HG03025 (cell line): Measurements from ENCODE around the gene INHA.

Experiments
- ATAC-seq: cut with Tn5 transposase; IDR thresholded peaks from one replicate; pipeline ENCODE4 v1.9.1; 2021; ENCODE audit warnings: mild to moderate bottlenecking, moderate library complexity; ENCODE audit not compliant: unreplicated experiment, low FRiP score

INHA gene

GRCh38 chr2:219571311-219572236 lies 536 bp upstream of the INHA start, which contains the start of gene OBSL1:
Gene OBSL1, minus strand, starts transcription at chr2:219571539. Its CDS starts 307 bp downstream, at chr2:219571232.
- no peak for ATAC-seq

- ATAC-seq: no peak
These were observed 1.1 kb downstream of the INHA start for GRCh38 chr2:219573166-219573565.

DNA sequence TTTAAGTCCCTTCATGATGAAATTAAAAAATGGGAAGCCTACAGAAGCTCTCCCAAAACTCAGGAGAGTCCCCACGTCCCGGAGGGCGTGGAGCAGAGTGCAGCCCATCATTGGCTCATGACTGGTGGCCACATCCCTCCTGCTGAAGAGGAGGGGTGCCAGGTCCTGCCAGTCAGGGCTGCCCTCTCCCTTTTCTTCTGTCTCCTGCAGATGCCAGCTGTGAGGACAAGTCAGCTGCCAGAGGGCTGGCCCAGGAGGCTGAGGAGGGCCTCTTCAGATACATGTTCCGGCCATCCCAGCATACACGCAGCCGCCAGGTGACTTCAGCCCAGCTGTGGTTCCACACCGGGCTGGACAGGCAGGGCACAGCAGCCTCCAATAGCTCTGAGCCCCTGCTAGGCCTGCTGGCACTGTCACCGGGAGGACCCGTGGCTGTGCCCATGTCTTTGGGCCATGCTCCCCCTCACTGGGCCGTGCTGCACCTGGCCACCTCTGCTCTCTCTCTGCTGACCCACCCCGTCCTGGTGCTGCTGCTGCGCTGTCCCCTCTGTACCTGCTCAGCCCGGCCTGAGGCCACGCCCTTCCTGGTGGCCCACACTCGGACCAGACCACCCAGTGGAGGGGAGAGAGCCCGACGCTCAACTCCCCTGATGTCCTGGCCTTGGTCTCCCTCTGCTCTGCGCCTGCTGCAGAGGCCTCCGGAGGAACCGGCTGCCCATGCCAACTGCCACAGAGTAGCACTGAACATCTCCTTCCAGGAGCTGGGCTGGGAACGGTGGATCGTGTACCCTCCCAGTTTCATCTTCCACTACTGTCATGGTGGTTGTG lies 2.6 kb downstream of the INHA start:
- no peak for ATAC-seq

DNA sequence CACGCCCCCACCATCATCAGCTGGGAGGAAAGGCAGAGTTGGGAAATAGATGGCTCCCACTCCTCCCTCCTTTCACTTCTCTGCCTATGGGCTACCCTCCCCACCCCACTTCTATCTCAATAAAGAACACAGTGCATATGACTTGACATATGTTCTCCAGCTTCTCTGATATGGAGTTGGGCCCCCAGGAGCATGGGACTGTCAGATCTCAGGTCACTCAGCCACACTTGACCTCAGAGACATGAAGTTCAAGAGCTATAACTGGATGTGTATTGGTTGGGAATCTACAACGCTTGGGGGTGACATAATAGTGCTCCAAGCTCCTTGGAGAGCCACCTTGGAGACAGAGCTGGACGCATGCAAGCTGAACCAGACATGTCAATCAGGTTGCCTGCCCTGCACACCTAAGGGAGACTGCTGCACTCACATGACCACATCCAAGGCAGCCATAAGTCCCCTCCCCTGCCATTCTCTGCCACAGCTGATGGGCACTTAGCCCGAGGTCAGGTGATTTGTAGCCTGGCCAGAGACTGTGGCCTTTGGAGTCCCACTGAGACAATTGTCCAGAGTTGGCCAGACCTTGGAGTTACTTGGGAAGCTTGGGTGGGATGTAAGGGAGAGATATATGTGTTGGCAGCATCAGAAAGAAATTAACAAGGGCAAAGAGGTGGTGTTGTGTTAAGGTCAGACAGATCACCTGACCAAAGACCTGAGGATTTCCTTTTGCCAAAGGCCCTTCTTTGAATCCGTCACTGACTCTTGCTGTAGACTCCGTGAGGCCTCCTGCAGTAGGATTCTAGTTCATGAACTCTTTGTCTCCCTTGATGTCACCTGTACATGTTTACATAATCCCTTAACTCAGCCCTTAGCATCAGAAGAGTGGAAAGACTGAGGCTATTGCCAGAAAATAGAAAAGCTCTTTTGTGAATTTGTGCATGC lies 3.7 kb downstream of the INHA start:
- ATAC-seq: no peak

DNA sequence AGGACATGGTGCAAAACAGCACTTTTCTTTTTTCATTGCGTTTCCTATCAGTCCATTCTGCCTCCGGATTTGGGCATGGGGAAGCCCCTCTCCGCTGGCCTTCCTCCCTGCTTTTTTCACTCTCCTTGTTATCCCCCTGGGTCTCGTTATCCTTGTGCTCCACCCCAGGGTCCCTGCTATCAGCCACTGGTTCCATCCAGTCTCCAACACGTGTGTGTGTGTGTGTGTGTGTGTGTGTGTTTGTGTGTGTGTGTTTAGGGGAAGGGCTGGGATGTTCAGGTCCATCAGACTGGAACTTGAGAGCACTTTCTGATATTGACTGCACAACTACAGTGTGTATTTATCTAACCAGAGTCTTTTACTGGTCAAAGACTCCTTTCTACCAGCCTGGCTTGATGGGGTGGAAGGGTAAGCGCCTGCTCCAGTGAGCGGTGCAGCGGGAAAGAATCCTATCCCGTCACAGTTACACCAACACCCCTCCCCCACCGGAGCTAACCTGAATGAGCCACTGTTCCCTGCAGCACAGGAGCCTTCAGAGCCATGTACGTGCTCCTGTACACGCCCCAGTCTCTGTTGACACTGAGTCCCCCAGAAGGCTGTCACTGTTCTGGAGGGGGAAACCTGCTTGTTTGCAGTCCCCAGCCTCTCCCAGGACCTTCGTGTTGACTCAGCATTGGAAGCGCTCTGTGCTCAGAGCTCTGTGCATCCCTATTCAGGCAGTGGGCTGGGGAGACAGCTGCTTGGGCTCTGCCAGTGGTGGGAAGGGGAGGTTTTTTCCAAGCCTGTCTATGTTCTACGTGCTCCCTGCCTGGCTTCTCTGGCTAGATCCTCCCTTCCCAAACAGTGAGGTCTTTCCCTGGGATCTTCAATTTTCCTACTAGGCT lies 4.6 kb downstream of the INHA start:
- ATAC-seq: no peak

GRCh38 chr2:219578811-219579613 lies 6.9 kb downstream of the INHA start:
- no peak for ATAC-seq

- no peak for ATAC-seq
These were observed 9.2 kb downstream of the INHA start for GRCh38 chr2:219581346-219581745.

DNA sequence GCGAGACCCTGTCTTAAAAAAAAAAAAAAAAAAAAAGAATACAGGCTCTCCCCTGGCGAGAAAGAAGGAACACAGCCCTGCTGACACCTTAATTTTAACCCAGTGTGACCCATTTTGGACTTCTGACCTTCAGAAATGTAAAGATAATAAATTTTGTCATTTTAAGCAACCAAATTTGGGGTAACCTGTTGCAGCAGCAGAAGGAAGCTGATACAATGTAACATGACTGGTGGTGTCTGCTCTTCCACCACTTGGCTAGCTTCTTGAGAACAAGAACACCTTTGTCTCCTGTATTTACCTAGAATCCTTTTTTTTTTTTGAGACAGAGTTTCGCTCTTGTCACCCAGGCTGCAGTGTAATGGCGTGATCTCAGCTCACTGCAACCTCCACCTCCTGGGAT lies 19.0 kb downstream of the INHA start:
- ATAC-seq: no peak

GRCh38 chr2:219592736-219593135 lies 20.6 kb downstream of the INHA start:
- ATAC-seq: no peak

DNA sequence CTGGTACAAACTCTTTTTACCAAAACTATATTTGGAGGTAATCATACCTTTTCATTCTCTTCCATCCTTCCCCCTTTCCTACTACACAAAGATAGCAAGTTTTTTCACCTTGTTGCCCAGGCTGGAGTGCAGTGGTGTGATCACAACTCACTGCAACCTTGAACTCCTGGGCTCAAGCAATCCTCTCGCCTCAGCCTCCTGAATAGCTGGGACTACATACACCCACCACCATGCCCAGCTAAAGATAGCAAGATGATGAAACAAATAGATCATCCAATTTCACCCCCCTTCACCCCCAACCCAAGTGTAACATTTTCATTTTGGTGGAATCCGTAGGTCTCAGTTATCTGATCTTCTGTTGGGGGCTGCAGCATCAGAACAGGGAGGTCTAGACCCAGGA lies 21.0 kb downstream of the INHA start:
- no peak for ATAC-seq

- no peak for ATAC-seq
These were observed 23.1 kb downstream of the INHA start for GRCh38 chr2:219595256-219595655.

- peak; percentile 5 for ATAC-seq
These were observed 24.9 kb downstream of the INHA start for GRCh38 chr2:219596954-219597551.

GRCh38 chr2:219597552-219598307 lies 25.6 kb downstream of the INHA start, which contains the start of gene STK11IP:
Gene STK11IP, plus strand, starts transcription at chr2:219597857. Its CDS starts 263 bp downstream, at chr2:219598120.
- ATAC-seq: peak; percentile 97

- no peak for ATAC-seq
These were observed 26.4 kb downstream of the INHA start for GRCh38 chr2:219598308-219599078.

DNA sequence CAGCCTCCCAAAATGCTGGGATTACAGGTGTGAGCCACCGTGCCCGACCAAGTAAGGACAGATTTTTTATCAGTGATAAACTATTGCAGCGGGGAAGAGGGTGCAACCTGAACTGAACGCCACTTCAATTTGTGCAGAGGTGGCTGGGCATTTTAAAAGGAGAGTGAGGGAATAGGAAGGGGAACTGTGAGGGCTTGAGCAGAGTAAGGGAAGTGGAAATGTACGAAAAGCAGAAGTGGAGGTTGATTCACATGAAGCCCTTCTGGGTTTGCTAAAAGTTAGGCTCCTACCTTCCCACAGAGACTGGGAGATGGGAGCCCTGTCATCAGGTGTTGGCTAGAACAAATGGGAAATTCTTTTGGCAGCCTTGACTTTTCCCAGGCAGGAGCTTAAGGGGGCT lies 31.7 kb downstream of the INHA start:
- no peak for ATAC-seq

DNA sequence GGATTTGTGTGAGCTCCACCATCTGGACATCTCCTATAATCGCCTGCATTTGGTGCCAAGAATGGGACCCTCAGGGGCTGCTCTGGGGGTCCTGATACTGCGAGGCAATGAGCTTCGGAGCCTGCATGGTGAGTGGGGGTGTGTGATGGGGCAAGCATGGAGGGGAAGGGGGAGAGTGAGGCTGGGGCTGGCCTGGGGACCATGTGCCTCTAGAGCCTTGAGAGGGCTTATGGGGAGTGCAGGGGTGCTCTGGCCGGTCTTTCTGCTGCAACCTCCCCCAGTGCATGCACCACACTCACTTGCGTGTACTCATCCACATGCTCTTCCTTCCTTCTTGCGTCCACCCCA lies 33.5 kb downstream of the INHA start:
- ATAC-seq: no peak

DNA sequence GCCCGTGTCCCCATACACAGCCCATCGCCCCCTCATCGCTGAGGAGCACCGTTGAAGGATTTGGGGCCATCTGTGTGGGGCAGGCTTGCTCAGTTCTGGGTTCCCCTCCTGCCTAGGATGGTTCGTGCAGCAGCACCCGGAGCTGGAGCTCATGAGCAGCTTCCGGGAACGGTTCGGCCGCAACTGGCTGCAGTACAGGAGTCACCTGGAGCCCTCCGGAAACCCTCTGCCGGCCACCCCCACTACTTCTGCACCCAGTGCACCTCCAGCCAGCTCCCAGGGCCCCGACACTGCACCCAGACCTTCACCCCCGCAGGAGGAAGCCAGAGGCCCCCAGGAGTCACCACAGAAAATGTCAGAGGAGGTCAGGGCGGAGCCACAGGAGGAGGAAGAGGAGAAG lies 35.8 kb downstream of the INHA start:
- no peak for ATAC-seq
